GM08714 (cell line): ENCODE results near the gene CPNE4.
A peak's percentile ranks its signal among the peaks of the same experiment; 100 is the strongest.
"Not testable (repeated sequence)": the region's sequence is repeated elsewhere in the genome, so short reads cannot be mapped to it uniquely, and the experiment has no call there.

ENCODE experiments used
- H3K4me3 ChIP-seq: fragments of 200-500 bp; sonication (Bioruptor generic); 2 replicates; pipeline ENCODE4 v1.5.1; 2014; ENCODE audit warnings: mild to moderate bottlenecking, low read length, inconsistent platforms
- ZNF274 ChIP-seq: IDR thresholded peaks from 2 replicates; pipeline ENCODE4 v1.6.1; 2012; ENCODE audit warnings: mild to moderate bottlenecking, low read depth, low read length

The CPNE4 gene

DNA sequence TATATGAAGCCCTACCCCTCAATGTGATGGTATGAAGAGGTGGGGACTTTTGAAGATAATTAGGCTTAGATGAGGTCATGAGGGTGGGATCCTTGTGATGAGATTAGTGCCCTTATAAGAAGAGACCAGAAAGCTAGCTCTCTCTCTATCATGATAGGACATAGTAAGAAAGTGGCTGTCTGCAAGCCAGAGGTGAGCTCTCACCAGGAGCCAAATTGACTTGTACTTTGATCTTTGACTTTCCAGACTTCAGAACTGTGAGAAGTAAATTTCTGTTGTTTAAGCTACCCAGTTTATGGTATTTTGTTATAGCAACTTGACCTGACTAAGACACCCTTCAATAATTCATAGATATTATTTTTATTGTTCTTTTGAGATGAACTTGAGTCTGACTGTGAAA lies 502.2 kb downstream of the CPNE4 start:
- no peak overlapping the region for H3K4me3 ChIP-seq
- TF ChIP-seq ZNF274 = no peak

DNA sequence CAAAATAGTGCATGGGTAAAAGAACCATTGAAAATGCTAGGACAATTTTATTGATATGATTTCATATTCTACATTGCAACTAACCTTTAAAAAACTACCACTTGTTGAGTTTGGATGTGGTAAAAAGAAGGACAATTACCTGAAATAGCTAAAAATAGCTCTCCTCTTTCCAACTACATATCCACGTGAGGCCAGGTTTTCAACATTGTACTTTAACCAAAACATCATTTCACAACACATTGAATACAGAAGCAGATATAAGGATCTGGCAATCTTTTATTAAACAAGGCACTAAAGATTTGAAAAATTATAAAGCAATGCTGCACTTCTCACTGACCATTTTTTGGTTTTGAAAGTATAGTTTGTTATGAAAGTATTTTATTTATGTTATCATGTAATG lies 504.0 kb downstream of the CPNE4 start:
- no peak for TF ChIP-seq ZNF274
- H3K4me3 ChIP-seq = no peak overlapping the region

DNA sequence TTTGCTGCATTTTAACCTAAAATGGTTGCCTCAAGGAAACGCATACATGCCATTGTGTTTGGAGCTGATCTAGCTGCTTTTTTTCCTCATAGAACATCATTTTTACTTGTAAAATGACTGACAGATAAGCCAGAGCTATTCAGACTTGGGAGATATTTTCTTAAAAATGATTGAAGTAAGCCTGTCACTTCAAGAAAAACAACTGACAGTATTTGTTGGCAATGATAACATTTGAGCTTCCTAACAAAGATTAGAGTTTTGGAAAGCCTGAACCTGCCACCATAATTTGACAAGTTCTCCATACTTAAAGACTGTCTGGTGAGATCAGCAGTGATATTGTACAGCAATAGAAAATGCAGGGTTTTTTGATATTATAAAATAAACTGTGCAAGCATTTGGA lies 504.4 kb downstream of the CPNE4 start:
- no peak overlapping the region for H3K4me3 ChIP-seq
- TF ChIP-seq ZNF274 = no peak

DNA sequence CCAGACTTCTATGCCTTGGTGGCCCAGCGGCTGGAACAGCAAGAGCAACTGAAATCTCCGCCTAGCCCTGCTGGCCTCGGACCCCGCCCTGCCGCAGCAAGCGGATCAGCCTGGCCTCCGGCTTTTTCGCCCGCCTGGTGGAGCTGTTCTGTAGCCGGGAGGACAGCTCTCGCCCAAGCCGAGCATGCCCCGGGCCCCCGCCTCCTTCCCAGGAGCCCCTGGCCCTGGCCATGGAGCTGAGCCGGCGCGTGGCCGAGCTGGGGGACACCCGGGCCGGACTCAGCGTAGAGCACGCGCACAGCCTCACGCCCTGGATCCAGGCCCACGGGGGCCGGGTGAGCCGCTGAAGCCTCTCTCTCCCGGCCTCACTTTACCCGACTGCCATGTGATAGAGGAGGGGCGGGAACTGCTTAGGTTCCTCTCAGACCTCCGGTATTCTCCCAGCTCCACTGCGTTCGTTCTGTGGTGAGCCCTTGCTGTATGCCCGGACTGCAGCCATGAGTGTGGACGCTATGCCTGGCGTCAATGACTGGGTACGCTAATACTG lies 507.9 kb downstream of the CPNE4 start:
- no peak for TF ChIP-seq ZNF274
- H3K4me3 ChIP-seq = no peak overlapping the region

DNA sequence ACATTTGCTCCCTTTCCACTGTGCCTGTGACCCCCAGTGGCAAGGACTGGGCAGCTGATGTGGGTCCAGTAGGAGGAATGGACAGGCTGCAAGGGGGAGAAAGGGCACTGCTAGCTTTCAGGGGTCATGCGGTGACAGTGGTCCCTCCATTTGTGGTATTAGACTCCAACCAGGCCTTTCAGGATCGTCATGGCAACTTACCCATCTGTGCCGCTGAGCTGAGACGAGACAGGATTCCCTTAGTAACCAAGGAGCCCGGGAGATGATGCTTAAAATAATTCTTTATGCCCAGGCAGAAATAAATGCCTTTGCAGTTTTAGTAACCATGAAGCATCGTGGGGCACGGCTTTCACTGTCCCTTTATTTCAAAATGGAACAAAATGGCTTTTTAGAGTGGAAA lies 516.1 kb downstream of the CPNE4 start:
- H3K4me3 ChIP-seq = no peak overlapping the region
- no peak for TF ChIP-seq ZNF274

DNA sequence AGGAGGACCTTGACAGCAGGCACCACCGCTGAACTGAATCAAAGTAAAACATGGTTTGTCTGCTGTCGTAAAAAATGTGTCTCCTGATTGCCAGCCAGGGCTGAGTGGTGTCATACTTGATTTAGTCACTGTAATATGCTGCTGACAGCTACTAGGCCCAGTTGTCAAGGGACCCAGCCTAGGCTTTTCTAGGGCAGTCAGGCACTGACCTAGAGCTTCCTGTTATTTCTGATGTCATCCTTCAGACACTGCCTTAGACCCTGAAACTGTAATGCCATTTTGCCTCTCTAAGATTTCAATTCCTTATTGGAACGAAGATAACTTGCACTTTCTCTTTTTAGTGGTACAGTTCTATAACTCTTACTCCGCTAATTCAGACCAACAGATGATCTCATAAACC lies 529.4 kb downstream of the CPNE4 start:
- TF ChIP-seq ZNF274 = no peak
- no peak overlapping the region for H3K4me3 ChIP-seq

DNA sequence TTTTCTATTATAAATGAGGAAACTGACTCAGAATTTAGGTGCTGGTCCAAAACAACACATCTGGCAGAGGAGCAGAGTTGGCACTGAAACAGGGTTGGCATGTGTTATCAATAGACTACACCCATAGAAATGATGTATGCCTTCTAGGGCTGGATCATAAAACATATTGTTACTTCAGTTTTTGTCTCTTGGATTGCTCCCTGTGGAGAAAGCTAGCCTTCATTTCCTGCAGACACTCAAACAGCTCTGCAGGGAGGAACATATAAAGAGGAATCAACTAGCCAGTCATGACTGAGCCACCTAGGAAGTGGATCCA lies 531.5 kb downstream of the CPNE4 start:
- H3K4me3 ChIP-seq = peak overlapping the region; percentile 97
- TF ChIP-seq ZNF274 = no peak

DNA sequence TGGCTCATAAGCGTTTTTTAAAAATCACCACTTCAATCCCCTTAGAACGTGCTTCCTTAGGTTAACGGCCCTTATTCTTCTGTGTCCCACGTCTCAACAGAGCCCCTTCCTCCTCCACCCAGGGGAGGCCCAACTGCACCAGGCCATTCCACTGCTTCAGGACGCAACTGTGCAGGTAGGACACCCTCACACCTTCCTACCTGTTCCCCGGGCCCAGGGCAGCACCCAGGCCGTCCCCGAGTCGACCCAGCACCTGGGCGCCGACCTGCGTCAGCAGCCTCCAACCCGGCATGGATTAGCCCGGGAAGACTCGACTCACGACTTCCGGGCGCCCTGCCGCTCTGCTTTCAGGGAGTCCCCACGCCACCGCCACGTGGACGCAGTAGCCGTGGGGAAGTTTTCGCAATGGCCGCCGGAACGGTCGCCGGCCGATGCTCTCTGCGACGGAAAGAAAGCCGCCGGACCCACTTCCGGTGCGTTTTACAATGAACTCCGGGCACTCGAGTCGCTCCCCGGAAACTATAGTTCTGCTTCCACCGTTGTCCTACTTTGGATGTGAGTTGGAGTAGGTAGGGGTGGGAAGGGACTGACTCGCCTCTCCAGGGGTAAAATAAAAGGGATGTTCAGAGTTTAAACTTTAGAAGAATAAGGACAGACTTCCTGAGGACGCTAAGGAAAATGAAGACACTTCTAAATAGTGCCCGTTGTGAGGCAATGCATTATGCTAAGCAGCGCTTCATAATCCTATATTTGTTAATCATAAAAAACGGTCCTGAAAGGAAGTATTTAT lies 532.1 kb downstream of the CPNE4 start, which contains the start of gene MRPL3:
TSS of gene MRPL3 (minus strand) at position 442 of the 790 bp plus-strand sequence. CDS start at position 292, 150 bp downstream.
- TF ChIP-seq ZNF274 = no peak

DNA sequence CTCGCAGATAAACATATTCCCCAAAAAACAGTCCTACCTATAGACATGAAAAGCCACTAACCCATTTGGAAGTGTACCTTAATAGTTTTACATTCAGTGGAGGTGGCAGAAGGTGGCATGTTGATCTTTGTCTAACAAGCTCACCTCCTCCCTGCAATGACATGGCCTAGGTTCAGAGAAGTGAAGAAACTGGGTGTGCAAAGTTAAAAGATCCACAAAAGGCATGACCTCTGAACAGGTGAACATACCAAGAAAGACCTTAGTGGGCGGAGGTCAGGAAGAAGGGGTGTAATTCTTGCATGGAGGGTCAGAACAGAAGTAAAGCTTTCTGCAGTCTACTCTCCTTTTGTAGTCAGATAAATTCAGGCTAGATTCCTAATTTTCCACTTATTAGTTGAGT lies 532.9 kb downstream of the CPNE4 start:
- peak overlapping the region; percentile 97 for H3K4me3 ChIP-seq
- TF ChIP-seq ZNF274 = no peak

More for the DNA sequence above, 532.1 kb downstream of the CPNE4 start, which contains the start of gene MRPL3:
- H3K4me3 ChIP-seq = peak within 1 kb of the TSS; percentile 97

DNA sequence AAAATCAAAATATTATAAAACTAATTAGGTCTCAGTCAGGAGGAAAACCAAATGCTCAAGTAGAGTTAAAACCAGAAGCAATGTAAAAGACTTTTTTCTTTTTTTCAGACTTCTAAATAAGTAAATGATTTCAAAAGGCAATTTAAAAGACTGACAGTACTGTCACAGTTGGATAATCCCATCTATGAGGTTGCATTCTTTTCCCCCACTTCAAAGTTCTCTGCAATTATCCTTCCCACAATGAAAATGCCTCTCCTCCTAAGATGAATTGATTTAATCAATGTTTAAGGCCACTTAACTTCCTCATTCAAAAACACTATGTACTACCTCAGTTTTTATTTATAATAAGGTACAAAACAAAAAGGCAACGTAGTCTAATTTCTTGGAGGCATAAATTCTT lies 540.1 kb downstream of the CPNE4 start:
- H3K4me3 ChIP-seq = no peak overlapping the region
- no peak for TF ChIP-seq ZNF274

DNA sequence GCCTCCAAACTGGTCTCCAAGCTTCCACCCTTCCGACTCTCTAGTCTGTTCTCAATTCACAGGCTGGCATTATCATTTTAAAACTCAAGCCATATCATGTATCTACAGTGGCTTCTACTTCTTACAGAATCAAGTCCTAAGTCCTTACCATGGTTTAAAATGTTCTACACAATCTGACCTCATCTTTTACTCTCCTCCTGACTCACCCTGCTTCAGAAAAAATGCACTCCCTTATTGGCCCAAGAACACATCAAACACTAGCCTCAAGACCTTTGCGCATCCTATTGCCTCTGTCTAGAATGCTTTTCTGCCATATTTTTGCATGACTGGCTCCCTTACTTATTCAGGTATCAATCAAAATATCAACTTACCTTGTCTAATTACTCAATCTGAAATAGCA lies 543.0 kb downstream of the CPNE4 start:
- no peak for TF ChIP-seq ZNF274
- no peak overlapping the region for H3K4me3 ChIP-seq

DNA sequence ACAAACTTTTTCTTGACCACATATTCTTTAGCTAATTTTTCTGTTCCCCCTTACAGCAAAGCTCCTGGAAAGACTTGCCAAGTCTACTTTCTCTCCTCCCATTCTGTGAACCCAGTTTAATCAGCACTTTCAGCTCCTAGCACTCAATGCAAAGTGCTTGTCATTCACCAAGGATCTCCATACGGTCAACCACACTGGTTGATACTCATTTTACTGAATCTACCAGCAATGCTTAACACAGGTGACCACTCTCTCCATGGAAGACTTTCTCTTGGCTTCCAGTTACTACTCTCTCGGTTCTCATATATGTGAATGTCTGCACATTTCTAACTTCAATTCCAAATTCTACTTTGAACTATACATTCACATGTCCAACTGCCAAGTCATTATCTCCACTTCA lies 543.7 kb downstream of the CPNE4 start:
- TF ChIP-seq ZNF274 = no peak
- no peak overlapping the region for H3K4me3 ChIP-seq

DNA sequence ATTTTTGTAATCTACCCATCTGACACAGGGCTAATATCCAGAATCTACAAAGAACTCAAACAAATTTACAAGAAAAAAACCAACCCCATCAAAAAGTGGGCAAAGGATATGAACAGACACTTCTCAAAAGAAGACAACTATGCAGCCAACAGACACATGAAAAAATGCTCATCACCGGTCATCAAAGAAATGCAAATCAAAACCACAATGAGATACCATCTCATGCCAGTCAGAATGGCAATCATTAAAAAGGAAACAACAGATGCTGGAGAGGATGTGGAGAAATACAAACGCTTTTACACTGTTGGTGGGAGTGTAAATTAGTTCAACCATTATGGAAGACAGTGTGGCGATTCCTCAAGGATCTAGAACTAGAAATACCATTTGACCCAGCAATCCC lies 548.3 kb downstream of the CPNE4 start:
- not testable (repeated sequence) for H3K4me3 ChIP-seq

DNA sequence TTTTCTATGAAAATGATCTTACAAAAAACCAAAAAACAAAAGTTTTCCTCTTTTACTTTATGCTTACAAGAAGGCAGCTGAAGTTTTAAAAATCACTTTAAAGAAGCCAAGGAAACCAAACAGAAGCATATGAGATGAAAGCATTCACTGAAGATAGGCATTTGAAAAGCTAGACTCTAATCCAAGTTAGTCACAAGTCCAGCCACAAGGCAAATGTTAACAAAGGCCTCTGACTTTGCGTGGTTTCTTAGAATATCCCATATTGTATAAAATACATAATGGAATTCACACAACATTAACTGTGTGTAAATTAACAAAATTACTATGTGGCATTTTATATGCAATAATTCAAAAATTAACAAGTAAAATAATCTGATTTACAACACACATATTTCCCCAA lies 549.7 kb downstream of the CPNE4 start:
- no peak for TF ChIP-seq ZNF274
- no peak overlapping the region for H3K4me3 ChIP-seq

DNA sequence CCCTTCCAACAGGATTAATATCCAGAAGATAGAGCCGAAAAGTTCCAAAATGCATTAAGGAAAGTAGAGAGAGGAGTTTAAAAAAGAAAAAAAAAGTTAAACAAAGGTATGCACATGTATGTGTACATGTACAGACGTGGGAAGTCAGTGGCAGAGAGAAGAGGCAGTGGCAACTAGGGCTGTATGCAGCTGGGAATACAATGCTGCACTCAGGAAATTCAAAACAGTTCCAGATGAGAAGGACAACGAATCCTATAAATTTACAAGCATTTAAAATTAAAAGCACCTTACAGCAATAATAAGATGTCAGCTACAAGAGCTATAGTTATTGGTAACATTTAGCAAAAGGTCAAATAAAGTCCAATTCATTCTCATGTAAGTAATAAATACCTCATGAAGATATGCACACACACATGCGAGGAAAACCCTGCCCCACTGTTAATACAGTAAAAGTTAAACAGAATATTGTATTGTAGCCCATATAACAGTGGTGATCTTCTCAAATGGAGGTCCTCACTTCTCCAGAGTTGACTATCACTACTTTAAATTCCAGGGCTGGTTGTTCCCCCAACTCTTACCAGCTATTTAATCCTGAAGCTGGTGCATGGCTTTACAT lies 550.2 kb downstream of the CPNE4 start:
- no peak for TF ChIP-seq ZNF274
- H3K4me3 ChIP-seq = no peak overlapping the region
